Bone marrow (tissue), 2 donors: Measurements from ENCODE around the gene SP4.

ENCODE experiments used
- DNase-seq, 2 donors: peaks; one replicate each; lab custom pipeline; 2025; lab: John Stamatoyannopoulos, UW

Gene SP4

DNA sequence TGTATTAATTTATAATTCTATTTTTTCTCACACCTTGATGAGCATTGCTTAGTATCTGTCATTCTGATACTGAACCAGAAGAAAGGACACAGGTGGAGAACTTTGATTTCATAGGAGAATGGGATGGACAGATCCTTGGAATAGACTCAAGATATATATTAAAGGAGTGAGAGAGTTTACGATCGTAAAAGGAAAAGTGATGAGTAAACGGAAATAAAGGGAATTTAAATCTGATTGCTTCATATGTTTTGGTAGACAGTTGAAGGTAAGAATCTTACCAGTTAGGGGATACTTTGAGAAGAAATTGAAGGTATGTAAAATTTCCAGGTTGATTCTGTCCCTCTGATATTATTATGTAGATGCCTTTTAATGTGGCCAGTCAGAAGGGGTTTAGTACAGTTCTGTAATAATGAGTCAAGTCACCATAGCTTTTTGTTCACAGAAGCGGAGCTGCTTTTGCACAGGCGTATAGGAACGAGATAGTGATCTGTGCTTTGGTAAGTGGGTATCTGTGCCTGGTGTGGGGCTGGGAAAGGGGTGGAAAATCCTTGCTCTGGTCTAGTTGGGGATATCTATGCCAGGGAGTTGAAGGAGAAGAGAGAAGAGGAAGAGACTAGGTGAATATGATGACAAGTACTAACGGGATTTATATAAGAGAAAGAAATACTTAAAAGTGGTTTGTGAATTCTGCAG, 15.4 kb downstream of the SP4 start:
- DNase-seq: no peak

DNA sequence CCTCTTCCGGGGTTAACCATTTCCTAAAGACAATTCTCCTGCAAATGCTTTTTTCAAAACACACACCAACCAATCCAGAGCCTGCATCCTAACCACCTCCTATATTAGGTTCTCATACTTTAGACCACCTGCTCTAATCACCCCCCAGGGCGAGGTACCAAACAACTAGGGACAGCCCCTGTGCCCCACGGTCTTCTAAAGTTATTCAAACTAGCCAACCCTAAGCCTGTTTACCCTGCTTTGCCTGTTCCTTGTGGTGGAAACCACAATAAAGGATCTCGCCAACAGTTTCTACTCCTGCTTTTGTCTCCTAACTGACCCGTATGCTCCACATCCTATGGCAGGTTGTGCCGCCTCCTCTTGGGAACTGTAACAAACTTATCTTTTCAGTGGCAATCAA, 21.1 kb downstream of the SP4 start:
- DNase-seq: no peak

DNA sequence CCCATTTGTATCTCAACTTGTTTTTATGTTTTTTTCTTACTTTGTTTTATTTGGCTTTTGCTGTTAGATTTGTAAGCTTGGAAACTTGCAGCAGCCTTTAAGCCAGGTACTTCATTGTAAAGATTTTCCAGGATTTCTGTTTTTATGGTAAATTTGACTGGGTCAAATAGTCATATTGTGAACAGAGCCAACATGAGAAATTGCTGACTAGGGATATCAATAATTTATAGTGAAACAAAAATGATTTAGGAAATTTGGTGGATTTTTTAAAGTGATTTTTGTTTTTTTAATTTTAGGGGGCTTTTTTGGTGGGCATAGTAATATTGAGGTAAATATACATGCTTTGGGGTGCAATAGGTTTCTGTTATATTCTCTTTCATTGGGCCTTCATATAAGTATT, 22.2 kb downstream of the SP4 start:
- no peak for DNase-seq

DNA sequence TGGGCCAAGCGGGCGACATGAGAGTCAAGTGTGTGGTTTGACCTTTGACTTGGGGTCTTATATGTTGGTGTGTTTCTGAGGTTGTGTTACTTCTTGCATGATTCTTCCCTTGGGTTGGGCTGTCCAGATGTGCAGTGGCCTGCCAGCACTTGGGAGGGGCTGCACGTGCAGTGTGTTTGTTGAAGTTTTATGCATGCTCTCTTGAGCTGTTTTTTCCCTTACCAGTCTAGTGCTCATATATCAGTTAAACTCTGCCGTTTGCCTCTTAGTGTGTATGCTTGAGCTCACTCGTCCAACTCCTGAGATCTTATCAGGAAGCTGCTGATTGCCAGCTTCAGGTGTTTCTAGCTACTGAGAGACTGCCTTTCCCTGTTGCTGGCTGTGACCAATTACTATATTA, 23.1 kb downstream of the SP4 start:
- no peak for DNase-seq

DNA sequence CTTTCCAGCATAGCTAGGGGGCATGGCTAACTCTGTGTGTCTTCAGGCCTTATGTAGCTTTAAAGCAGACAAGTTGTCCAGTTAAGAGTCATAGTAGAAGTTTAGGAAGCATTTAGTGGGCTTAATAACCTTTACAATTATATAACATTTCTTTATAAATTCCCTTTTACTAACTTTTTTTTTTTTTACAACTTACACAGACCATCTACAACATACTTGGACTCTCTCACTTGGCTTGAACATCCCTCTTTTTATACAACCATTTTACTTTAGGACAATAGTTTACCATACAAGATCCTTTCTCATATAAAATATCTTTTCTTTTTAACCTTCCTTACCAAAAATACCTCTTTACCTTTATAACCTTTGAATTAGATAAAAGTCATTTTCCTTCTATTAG, 26.3 kb downstream of the SP4 start:
- DNase-seq: no peak

DNA sequence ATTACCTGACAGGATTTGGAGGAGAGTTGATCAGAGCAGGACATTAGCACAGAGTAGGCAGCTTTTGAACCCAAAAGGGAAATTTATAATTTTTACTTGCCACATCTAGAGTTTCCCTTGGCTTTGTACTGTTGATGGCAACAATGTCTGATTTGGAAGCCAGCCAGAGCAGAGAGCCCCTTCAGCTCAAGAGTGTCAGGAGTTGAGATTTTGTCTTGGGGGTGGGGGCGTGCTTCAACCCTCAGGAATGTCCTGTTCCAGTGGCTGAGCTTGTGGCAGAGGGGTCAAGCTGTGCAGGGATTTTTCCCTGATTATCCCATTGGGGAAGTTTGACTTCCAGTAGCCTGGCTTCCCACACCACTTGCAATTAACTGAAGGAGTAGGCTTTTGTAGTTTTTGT, 27.0 kb downstream of the SP4 start:
- no peak for DNase-seq

DNA sequence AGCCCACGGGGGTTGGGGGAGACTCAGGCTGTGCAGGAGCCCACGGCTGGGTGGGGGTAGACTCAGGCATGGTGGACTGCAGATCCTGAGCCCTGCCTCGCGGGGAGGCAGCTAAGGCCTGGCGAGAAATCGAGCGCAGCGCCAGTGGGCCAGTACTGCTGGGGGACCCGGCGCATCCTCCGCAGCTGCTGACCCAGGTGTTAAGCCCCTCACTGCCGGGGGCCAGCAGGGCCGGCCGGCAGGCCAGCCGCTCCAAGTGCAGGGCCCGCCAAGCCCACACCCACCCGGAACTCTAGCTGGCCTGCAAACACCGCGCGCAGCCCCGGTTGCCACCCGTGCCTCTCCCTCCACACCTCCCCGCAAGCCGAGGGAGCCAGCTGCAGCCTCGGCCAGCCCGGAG, 33.4 kb downstream of the SP4 start:
- DNase-seq: no peak

DNA sequence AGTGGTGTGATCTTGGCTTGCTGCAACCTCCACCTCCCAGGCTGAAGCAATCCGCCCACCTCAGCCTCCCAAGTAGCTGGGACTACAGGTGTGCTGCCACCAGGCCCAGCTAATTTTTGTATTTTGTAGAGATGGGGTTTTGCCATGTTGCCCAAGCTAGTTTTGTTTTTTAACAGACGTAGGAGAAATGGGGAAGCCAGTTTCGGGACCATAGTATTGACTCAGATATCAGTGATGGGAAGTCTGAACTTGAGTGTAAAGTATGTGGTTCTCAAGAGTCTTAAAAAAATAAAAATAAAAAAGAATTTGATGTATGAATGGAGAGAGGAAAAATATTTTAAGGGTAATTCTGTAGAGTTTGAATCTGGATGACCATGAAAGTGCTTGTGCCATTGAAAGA, 34.2 kb downstream of the SP4 start:
- DNase-seq: no peak

DNA sequence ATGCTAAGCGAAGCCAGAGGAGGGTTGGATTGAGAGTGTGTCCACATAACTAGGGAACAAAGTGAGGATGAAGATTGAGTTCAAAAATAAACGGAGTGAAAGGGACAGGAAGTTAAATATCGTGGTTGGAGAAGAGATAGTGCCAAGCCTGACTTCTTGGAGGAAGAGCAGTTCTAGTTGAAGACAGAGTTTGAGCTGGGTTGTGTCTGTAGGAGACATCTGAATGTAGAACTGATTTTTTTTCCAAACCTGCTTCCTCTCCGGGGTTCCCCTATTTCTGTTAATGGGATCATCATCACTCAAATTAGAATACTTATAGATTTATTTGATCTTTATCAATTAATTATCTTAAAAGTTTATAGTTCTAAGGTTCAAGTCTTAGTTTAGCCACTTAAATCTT, 35.6 kb downstream of the SP4 start:
- no peak for DNase-seq

DNA sequence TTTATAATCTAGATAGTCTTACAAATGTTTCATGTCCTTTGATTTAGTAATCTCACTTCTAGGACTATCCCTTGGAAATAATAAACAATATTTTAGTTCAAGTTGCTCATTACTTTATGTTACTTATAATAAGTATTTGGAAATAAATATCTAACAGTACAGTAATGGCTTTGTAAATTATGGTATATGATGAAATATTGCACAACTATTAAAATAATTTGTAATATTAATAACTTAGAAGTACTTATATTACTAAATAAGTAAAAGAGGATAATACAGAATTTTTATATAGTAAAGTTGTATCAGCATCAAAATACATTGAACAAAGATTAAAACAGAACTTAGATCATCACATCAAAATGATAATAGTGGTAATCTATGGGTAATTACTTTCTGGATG, 41.1 kb downstream of the SP4 start:
- no peak for DNase-seq

DNA sequence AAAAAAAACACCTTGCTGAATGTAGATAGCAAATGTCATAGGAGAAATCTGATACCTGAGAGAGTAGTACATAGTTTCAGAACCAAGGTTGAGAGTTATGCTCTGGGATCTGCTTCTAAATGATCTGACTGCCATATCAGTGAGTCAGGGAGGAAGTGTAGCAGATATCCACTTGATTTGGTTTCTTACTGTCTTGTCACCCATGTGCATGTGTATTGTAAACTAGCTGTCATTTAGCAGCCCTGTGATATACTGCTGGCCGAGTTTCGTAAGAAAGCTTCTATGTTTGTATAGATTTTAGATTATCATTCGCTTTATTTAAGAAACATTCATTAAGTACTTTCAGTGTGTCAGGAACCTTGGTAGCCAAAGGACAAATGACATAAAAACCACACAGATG, 42.0 kb downstream of the SP4 start:
- no peak for DNase-seq

DNA sequence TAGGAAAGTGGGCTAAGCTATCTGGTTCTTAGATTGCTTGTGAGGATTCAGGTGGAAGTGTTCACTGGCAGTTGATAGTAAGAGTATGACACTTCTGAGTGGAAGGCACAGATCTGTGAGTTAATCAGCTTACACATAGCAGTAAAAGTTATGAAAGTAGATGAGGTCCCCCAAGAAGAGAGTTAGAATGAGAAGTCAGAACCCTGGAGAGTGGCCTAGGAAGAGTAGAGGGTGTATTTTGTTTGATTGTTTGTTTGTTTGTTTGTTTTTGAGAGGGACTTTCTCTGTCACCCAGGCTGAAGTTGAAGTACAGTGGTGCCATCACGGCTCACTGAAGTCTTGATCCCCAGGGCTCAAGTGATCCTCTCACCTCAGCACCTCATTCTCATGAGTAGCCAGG, 44.1 kb downstream of the SP4 start:
- DNase-seq: no peak

DNA sequence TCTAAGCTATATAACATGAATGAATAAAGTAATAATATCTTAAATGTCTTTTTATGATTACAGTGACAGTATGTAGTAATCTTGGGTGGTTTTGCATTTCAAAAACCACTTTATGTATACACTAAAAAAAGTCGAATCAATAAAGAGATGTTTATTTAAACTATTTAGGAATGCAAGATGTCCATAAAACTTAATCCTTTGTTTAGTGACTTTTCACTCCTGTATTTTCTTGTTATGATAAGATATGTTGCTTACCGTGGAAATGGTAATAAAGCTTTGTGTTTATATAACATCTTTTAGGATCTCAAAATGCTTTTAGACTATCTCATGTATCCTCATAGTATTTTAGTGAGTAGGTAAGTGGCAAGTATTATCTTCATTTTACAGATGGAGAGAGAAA, 48.5 kb downstream of the SP4 start:
- no peak for DNase-seq

DNA sequence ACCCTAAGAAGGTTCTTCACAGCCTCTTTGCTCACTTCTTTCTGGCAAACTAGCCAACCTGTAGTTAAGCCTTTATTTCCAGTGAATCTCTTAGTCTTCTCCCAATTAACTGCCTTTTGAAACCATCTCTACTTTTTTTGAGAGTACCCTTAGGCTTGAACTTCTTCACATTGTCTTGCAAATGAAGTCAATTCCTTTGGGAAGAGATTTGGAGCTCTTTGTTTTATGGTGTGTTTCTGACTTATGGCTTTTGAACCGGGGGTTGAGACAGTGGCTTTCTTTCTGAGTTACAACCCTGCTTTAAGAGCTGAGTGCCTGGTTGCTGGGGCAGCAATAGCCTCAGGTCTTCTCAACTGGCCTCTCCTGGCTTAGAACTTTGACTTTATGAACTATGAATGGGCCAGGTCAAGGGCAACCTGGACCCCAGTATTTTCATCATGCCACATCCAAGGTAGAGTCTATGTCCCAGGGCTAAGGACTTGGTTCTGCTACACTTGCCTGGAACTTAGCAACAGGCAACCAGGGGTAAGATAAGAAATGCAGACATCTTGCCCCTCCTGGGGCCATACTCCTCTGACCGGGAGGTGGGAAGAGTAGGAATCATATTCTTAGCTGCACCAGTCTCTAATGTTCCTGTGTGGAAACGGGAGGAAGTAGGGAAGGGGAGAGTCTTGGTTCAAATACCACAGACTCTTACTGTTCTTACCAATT, 53.0 kb downstream of the SP4 start:
- DNase-seq: no peak

DNA sequence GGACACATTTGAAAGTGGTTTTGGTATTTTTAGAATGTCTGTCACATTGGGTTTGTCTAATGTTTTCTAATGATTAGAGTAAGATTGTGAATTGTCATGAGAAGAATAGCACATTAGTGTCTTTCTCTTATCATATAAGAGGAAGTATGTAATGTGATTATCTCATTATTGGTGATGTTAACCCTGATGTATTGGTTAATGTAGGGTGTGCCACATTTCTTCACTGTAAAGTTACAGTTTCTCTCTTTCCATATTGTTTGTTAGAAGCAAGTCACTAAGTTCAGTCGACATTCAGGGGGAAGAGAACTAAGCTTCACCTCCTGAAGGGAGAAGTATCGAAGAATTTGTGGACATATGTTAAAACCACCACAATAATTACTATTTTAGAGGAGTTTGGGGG, 58.6 kb downstream of the SP4 start:
- DNase-seq: no peak

DNA sequence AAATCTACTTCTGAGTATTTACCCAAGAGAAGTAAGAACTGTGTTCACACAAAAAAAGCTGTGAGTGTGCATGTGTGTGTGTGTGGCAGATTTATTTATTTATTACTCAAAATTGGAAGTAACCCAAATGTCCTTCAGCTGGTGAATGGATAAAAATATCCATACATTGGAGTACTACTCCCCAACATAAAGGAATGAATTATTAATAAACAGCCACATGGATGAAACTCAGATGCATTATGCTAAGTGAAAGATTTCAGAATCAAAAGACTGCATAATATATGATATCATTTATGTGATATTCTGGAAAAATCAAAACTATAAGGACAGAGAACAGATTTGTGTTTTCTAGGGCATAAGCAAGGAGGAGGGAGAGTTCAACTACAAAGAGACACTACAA, 67.8 kb downstream of the SP4 start:
- DNase-seq: no peak

DNA sequence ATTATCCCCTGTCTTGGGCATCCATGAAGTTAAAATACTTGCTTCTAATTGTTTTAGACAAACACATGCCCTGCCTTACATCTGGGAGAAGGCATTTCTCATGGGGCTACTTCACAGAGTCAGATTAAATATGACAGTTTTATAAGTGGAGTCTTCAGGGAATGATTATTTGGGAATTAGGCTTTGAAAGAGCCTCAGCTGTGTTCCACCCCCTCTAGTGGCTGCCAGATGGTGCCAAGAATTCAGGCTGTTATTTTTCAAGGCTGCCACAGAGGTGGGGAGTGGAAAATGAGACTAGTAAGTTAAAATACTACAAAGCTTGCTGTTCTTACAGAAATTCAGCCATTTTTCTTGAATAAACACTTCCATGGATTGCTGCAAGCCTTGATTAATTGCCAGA, 69.2 kb downstream of the SP4 start:
- no peak for DNase-seq

DNA sequence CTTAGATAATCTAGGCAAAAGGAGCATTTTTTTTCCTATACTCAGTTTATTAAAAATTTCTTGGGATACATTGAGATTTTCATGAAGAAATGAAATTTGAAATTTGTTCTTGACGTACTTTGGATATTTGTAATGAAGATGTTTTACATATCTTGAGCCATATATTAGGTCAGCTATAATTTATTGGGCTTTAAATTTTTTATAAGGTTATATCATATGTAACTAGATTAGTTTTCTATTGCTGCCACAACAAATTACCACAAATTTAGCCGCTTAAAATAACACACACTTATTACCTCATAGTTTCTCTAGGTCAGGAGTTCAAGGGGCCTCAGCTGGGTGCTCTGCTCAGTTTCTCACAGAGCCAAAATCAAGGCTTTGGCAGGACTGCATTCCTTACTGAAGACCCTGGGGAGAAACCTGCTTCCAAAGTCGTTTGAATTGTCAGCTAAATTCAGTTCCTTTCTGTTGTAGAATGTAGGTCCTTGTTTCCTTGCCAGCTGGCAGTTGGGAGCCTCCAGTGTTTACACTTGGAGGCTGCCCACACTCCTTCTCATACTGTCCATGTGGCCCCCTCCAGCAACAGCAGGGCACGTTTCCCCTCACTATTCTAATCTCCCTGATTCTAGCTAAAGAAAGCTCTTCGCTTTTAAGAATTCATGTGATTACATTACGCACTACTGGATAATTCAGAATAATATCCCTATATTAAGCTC, 72.4 kb downstream of the SP4 start:
- DNase-seq: no peak

DNA sequence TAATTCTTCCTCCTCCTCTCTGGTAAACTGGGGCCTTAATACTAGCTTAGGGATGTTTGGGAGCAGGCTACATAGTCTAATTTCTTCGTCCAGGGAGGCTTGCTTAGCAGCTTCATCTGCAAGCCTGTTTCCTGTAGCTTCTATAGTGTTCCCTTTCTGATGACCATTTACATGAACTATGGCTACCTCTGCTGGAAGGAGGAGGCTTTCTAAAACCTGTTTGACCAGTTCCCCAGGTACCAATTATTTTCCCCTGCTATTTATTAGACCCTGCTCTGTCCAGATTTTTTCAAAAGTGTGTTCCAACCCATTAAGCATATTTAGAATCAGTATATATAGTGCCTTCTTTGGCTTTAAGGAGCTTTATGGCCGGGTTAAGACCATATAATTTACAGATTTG, 76.1 kb downstream of the SP4 start:
- DNase-seq: no peak

DNA sequence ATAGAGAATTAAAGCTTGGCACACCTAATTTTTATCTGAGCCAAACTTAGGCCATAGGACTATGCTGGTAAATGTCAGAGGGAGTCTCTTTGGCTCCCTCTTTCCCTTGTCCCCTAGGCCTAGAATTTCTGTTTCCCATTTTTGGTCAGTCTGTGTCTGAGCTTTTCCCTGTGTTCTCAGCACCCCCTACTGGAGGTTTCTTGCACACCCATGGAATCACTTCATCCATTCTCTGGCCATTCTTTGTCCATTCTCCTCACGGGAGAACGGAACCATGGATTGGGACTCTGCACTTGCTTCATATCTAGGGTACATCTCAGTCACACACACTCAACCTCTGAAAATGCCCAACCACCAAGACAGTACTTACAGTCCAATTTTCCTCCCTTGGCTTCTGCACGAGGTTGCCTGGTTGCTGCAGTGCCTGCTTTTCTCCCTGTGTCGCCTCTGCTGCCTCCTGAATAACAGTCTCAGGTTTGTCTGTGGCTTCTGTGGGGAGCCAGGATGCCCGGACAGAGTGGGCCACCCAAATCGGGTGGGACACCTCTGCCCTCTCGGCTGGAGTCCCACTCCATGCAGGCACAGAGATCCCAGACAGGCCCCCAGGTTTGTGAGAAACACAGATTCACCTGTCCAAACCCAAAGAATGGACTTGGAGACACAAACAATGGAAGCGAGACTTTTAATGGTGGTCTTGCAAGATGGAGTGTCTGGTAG, 79.9 kb downstream of the SP4 start:
- peak; percentile 4 to 22 for DNase-seq

DNA sequence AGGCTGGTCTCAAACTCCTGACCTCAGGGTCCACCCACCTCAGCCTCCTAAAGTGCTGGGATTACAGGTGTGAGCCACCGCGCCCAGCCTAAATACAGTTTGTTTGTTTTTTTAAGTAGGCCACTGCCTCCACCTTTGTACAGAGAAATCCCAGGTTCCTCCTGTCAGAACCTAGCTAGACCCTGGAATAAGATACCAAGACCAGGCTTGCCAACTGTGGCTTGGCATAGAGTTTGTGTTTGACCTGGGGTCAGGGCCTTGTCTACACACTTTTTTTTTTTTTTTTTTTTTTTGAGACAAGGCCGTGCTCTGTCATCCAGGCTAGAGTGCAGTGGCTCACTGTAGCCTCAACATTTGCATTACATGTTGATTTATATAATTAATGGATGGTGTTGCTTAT, 80.7 kb downstream of the SP4 start:
- DNase-seq: no peak

DNA sequence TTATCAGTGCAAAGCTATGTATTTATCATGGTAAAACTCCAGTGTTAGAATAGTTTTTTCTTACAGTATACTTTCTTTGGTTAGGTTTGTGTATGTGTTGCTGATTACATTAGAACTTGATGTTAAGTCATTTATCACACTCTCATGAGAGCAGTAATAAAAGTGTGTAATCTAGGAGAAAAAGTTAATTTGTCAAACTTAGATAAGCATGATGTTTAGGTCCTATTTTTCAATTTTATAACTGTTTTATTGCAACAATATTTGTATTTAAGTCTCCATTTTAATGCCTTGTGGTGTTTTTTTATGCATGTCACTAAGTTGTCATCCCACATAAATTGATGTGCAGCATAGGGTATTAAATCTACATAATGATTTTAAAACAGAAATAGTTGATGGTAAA, 86.2 kb downstream of the SP4 start:
- DNase-seq: no peak

DNA sequence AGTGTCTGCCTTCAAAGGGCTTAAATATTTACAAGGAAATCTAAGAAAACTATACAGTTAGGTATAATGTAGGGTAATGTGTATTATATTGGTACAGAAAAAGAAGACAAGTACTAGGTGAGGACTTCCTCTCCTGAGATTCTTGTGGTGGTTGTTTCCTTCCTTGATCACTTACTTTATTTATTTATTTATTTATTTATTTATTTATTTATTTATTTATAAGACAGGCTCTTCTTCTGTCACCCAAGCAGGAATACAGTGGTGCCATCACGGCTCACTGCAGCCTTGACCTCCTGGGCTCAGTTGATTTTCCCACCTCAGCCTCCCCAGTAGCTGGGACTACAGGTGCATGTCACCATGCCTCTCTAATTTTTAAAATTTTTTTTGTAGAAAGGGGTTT, 96.8 kb downstream of the SP4 start:
- DNase-seq: no peak
